H9 (cell line): ENCODE data around the gene NPLOC4. TPM values are rescaled to one million over a fixed set of nuclear protein-coding genes. Genes with fewer than 3 reads are reported as not detected.
A peak's percentile ranks its signal among the peaks of the same experiment; 100 is the strongest.

ENCODE experiments used
- DNase-seq: peaks from one replicate; pipeline ENCODE4 v3.0.0-alpha.2; 2017
- H2AFZ ChIP-seq: one replicate; pipeline ENCODE4 v1.6.1; 2013; ENCODE audit warnings: mild to moderate bottlenecking, low read length, control low read depth, moderate library complexity
- H2AK5ac ChIP-seq: 2 replicates; pipeline ENCODE4 v1.6.1; 2013; ENCODE audit warnings: low read length, control low read depth, mixed read lengths; ENCODE audit not compliant: insufficient read length
- H2BK120ac ChIP-seq: one replicate; pipeline ENCODE4 v1.6.1; 2013; ENCODE audit warnings: low read depth, mild to moderate bottlenecking, low read length, control low read depth, inconsistent platforms; ENCODE audit not compliant: poor library complexity, severe bottlenecking
- H2BK12ac ChIP-seq: 2 replicates; pipeline ENCODE4 v1.6.1; 2013; ENCODE audit warnings: low read length, control low read depth, mixed read lengths, low read depth; ENCODE audit not compliant: insufficient read length
- H2BK15ac ChIP-seq: 2 replicates; pipeline ENCODE4 v1.6.1; 2013; ENCODE audit warnings: low read depth, low read length, control low read depth
- H2BK20ac ChIP-seq: one replicate; pipeline ENCODE4 v1.6.1; 2013; ENCODE audit warnings: low read depth, mild to moderate bottlenecking, low read length, control low read depth, inconsistent platforms; ENCODE audit not compliant: poor library complexity, severe bottlenecking
- H2BK5ac ChIP-seq: 2 replicates; pipeline ENCODE4 v1.6.1; 2013; ENCODE audit warnings: low read length, control low read depth, mixed read lengths; ENCODE audit not compliant: insufficient read length
- H3K14ac ChIP-seq: 2 replicates; pipeline ENCODE4 v1.6.1; 2013; ENCODE audit warnings: low read length, control low read depth; ENCODE audit not compliant: insufficient read depth
- H3K18ac ChIP-seq: 2 replicates; pipeline ENCODE4 v1.6.1; 2013; ENCODE audit warnings: low read depth, mild to moderate bottlenecking, mixed read lengths, low read length, control low read depth; ENCODE audit not compliant: insufficient read length
- H3K23ac ChIP-seq: 2 replicates; pipeline ENCODE4 v1.6.1; 2013; ENCODE audit warnings: low read length, control low read depth, mixed read lengths, low read depth; ENCODE audit not compliant: insufficient read length
- H3K23me2 ChIP-seq: 2 replicates; pipeline ENCODE4 v1.6.1; 2013; ENCODE audit warnings: low read depth, mild to moderate bottlenecking, mixed read lengths, low read length, control low read depth; ENCODE audit not compliant: insufficient read length, poor library complexity, severe bottlenecking
- H3K27ac ChIP-seq: 2 replicates; pipeline ENCODE4 v1.5.1; 2013; ENCODE audit warnings: low read length, control low read depth, mixed read lengths, low read depth; ENCODE audit not compliant: insufficient read length
- H3K27me3 ChIP-seq: 2 replicates; pipeline ENCODE4 v1.6.1; 2013; ENCODE audit warnings: low read length, control low read depth, inconsistent platforms; ENCODE audit not compliant: insufficient read depth
- H3K4ac ChIP-seq: 2 replicates; pipeline ENCODE4 v1.6.1; 2013; ENCODE audit warnings: low read depth, mild to moderate bottlenecking, control low read depth, inconsistent platforms, low read length, moderate library complexity
- H3K4me1 ChIP-seq: 2 replicates; pipeline ENCODE4 v1.6.1; 2013; ENCODE audit warnings: low read length, control low read depth, inconsistent platforms; ENCODE audit not compliant: insufficient read depth
- H3K4me2 ChIP-seq: 2 replicates; pipeline ENCODE4 v1.6.1; 2013; ENCODE audit warnings: low read length, control low read depth, mixed read lengths; ENCODE audit not compliant: insufficient read length, insufficient read depth
- H3K56ac ChIP-seq: 2 replicates; pipeline ENCODE4 v1.6.1; 2013; ENCODE audit warnings: low read depth, mild to moderate bottlenecking, mixed read lengths, low read length, control low read depth; ENCODE audit not compliant: insufficient read length
- H3K79me1 ChIP-seq: 2 replicates; pipeline ENCODE4 v1.6.1; 2013; ENCODE audit warnings: low read depth, mild to moderate bottlenecking, moderate library complexity, low read length, control low read depth, inconsistent platforms; ENCODE audit not compliant: insufficient read depth, poor library complexity, severe bottlenecking
- H3K79me2 ChIP-seq: 2 replicates; pipeline ENCODE4 v1.6.1; 2013; ENCODE audit warnings: low read length, control low read depth, inconsistent platforms; ENCODE audit not compliant: insufficient read depth
- H3K9ac ChIP-seq: 2 replicates; pipeline ENCODE4 v1.6.1; 2013; ENCODE audit warnings: low read length, control low read depth, mixed read lengths; ENCODE audit not compliant: insufficient read length; ENCODE audit errors: extremely low read depth
- H3K9me3 ChIP-seq: one replicate; pipeline ENCODE4 v1.6.1; 2013; ENCODE audit warnings: low read depth, low read length, inconsistent platforms; ENCODE audit not compliant: control insufficient read depth
- H3T11ph ChIP-seq: one replicate; pipeline ENCODE4 v1.6.1; 2013; ENCODE audit warnings: mild to moderate bottlenecking, low read length, control low read depth, inconsistent platforms
- H4K20me1 ChIP-seq: one replicate; pipeline ENCODE4 v1.6.1; 2013; ENCODE audit not compliant: control insufficient read depth, insufficient read length, insufficient read depth
- H4K5ac ChIP-seq: 2 replicates; pipeline ENCODE4 v1.6.1; 2013; ENCODE audit warnings: low read depth, mild to moderate bottlenecking, mixed read lengths, low read length, control low read depth; ENCODE audit not compliant: insufficient read length
- H4K8ac ChIP-seq: replicated peaks from 2 replicates; pipeline ENCODE4 v1.6.1; 2013; ENCODE audit warnings: low read length, control low read depth, mixed read lengths, low read depth; ENCODE audit not compliant: insufficient read length
- H4K91ac ChIP-seq: 2 replicates; pipeline ENCODE4 v1.6.1; 2013; ENCODE audit warnings: low read depth, mild to moderate bottlenecking, moderate library complexity, mixed read lengths, low read length, control low read depth; ENCODE audit not compliant: insufficient read length
- H3K27ac Mint-ChIP-seq, 3 experiments: 2 replicates in 2 of 3; 3 replicates in 1 of 3; pipeline ENCODE4 v1.8.0; 2020 to 2021; ENCODE audit warnings: mixed read lengths in 3 of 3, mild to moderate bottlenecking in 1 of 3, moderate library complexity in 1 of 3
- H3K27me3 Mint-ChIP-seq: 2 replicates; pipeline ENCODE4 v1.8.0; 2021; ENCODE audit warnings: low read depth, mild to moderate bottlenecking, moderate library complexity, mixed read lengths
- H3K36me3 Mint-ChIP-seq, 3 experiments: 2 replicates in 2 of 3; 3 replicates in 1 of 3; pipeline ENCODE4 v1.8.0; 2020 to 2021; ENCODE audit warnings: low read depth in 3 of 3, mixed read lengths in 3 of 3; ENCODE audit not compliant: insufficient read depth in 1 of 3
- H3K4me1 Mint-ChIP-seq, 2 experiments: 2 replicates each; pipeline ENCODE4 v1.8.0; 2020; ENCODE audit warnings: mixed read lengths in 2 of 2
- H3K4me3 Mint-ChIP-seq, 2 experiments: 2 replicates in 1 of 2; 3 replicates in 1 of 2; pipeline ENCODE4 v1.8.0; 2020 to 2021; ENCODE audit warnings: mild to moderate bottlenecking in 2 of 2, mixed read lengths in 2 of 2, moderate library complexity in 1 of 2
- H3K9me3 Mint-ChIP-seq, 2 experiments: 2 replicates in 1 of 2; 3 replicates in 1 of 2; pipeline ENCODE4 v1.8.0; 2020; ENCODE audit warnings: mild to moderate bottlenecking in 2 of 2, mixed read lengths in 2 of 2, moderate library complexity in 1 of 2
- CTCF ChIP-seq: fragments of 200-600 bp; sonication (generic); conservative IDR thresholded peaks from 3 replicates; pipeline ENCODE4 v1.8.0; 2021; ENCODE audit warnings: antibody characterized with exemption, mild to moderate bottlenecking
- WGBS: extraction: QIAGEN DNeasy Blood & Tissue Kit; methylation state at CpG from one replicate; pipeline ENCODE4 v1.1.7; 2013; ENCODE audit warnings: missing lambda C conversion rate, low lambda C conversion rate, mixed read lengths; ENCODE audit not compliant: insufficient read length; ENCODE audit errors: extremely low coverage; 5-methylcytosine and 5-hydroxymethylcytosine counted together
- total RNA-seq: library from RNA; stranded (reverse); gene quantifications from 2 replicates; pipeline ENCODE4 v1.2.1, GENCODE V29; 2021

Gene NPLOC4
- total RNA-seq, 1 experiment from 2014 or later: 103 TPM

DNA sequence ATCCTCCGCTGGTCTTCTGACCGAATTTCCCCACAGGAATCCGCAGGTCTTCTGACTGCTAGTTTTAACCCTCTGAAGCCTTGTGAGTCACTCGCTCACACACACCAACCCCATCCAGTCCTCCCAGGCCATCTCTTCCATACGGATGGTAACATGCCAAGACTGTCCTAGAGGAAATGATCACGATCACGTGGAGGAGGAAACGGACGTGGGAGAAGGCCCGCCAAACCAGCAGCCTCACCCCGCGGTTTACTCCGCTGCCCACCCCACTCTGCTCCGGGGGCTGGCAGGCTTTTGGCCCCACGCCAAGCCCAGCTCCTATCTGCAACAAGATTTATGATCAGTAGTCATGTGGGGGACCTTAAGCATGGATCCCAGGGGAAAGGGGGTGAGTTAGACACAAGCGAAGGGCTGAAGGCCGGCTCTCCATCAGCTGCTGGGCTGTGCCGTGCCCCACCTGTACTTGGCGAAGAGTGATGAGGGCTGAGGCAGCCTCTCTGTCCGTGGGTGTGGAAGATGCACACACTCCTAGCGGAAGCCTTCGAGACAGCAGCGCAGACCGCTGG, 83.2 kb downstream of the NPLOC4 start:
- Histone ChIP-seq H3K18ac (no peak overlapping the region), H3K79me1 (peaks cover 5% of the 10 kb centered on the region), H3T11ph (no peak overlapping the region), H2BK20ac (no peak overlapping the region), H4K91ac (no peak overlapping the region), H4K8ac (no peak overlapping the region), H3K23me2 (peaks cover 10% of the 10 kb centered on the region), H3K4me1 (peaks cover 3% of the 10 kb centered on the region; the same call in 1 of the 2 replicates), H4K5ac (no peak overlapping the region), H3K27ac (no peak overlapping the region), H3K9ac (no peak overlapping the region), H2AFZ (no peak overlapping the region), H4K20me1 (no peaks in the 10 kb centered on the region), H2BK5ac (no peak overlapping the region), H3K14ac (no peak overlapping the region; the same call in 1 of the 2 replicates), H2BK120ac (no peak overlapping the region), H3K4ac (no peak overlapping the region), H2BK15ac (no peak overlapping the region), H3K4me2 (peak overlapping the region; percentile 39), H3K56ac (no peak overlapping the region), H2BK12ac (no peak overlapping the region), H2AK5ac (no peak overlapping the region), H3K79me2 (peaks cover 2% of the 10 kb centered on the region; the same call in 1 of the 2 replicates), H3K27me3 (no peaks in the 10 kb centered on the region), H3K23ac (no peak overlapping the region), H3K9me3 (no peaks in the 10 kb centered on the region)
- no peaks in the 10 kb centered on the region for H3K27me3 Mint-ChIP-seq
- peaks cover 14 to 48% (median 41%) of the 10 kb centered on the region in 3 experiments; a peak in 6 of 7 replicates for H3K36me3 Mint-ChIP-seq
- no CpG with 5 or more reads among the region's 24 CpGs for WGBS
- peaks cover 16% of the 10 kb centered on the region in 2 experiments for H3K4me1 Mint-ChIP-seq
- peak overlapping the region; percentile 78 to 96 (median 87); a peak in 5 of 7 replicates for H3K27ac Mint-ChIP-seq
- peak overlapping the region; percentile 84 to 89 for H3K4me3 Mint-ChIP-seq
- H3K9me3 Mint-ChIP-seq: no peaks in the 10 kb centered on the region; a peak in 1 of 5 replicates
- TF ChIP-seq CTCF: no peak
- DNase-seq: no peak
